ENCODE data around the gene ZNF787.

Gene ZNF787

GRCh38 chr19:56121180-56122167, at the start of gene ZNF787:
Gene ZNF787, minus strand, starts transcription at chr19:56121295. Its CDS starts 18,078 bp downstream, at chr19:56103217.
- H3K36me3 Mint-ChIP-seq, result peaks cover 11% of the 10 kb centered on the region
- H3K4me1 Mint-ChIP-seq, result peaks cover 37% of the 10 kb centered on the region
- H3K9me3 Mint-ChIP-seq, result no peaks in the 10 kb centered on the region
- peak within 1 kb of the TSS; percentile 97 for H3K4me3 Mint-ChIP-seq
- ATAC-seq, result peak; percentile 94
- H3K27me3 Mint-ChIP-seq, result no peaks in the 10 kb centered on the region
- peak within 1 kb of the TSS; percentile 97 for H3K27ac Mint-ChIP-seq

- H3K36me3 Mint-ChIP-seq, result no peaks in the 10 kb centered on the region
- H3K4me3 Mint-ChIP-seq, result no peak overlapping the region
- peaks cover 36% of the 10 kb centered on the region for H3K27me3 Mint-ChIP-seq
- H3K9me3 Mint-ChIP-seq, result no peaks in the 10 kb centered on the region
- no peak for ATAC-seq
- peaks cover 6% of the 10 kb centered on the region for H3K4me1 Mint-ChIP-seq
- no peak overlapping the region for H3K27ac Mint-ChIP-seq
Observed at GRCh38 chr19:56170261-56170660, 49.2 kb upstream of the ZNF787 start.

DNA sequence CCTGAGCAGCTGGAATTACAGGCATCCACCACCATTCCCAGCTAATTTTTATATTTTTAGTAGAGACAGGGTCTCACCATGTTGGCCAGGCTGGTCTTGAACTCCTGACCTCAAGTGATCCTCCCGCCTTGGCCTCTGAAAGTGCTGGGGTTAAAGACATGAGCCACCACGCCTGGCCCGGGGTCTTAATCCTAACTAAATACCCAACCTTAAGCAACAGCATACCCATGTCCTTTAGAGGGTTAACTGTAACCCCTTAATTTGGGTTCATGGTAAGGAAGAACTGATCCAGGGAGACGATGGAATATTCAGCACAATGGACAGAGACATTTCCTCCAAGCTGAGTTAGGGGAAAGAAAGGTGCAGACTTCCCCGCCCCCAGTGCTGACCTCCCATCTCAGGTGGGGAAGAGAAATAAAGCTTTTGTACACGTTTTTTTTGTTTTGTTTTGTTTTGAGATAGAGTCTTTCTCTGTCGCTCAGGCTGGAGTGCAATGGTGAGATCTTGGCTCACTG, 46.0 kb upstream of the ZNF787 start:
- no peaks in the 10 kb centered on the region for H3K9me3 Mint-ChIP-seq
- no peaks in the 10 kb centered on the region for H3K36me3 Mint-ChIP-seq
- no peak for ATAC-seq
- H3K4me3 Mint-ChIP-seq, result no peak overlapping the region
- H3K27me3 Mint-ChIP-seq, result peaks cover 24% of the 10 kb centered on the region
- no peak overlapping the region for H3K27ac Mint-ChIP-seq
- peaks cover 6% of the 10 kb centered on the region for H3K4me1 Mint-ChIP-seq

- peaks cover 25% of the 10 kb centered on the region for H3K36me3 Mint-ChIP-seq
- no peak overlapping the region for H3K4me3 Mint-ChIP-seq
- no peak overlapping the region for H3K27ac Mint-ChIP-seq
- peaks cover 7% of the 10 kb centered on the region for H3K9me3 Mint-ChIP-seq
- H3K27me3 Mint-ChIP-seq, result peaks cover 17% of the 10 kb centered on the region
- H3K4me1 Mint-ChIP-seq, result no peaks in the 10 kb centered on the region
- ATAC-seq, result no peak
Observed at GRCh38 chr19:56163097-56163496, 42.0 kb upstream of the ZNF787 start.

- no peaks in the 10 kb centered on the region for H3K4me1 Mint-ChIP-seq
- H3K27ac Mint-ChIP-seq, result no peak overlapping the region
- H3K27me3 Mint-ChIP-seq, result peaks cover 17% of the 10 kb centered on the region
- no peak overlapping the region for H3K4me3 Mint-ChIP-seq
- H3K36me3 Mint-ChIP-seq, result peaks cover 34% of the 10 kb centered on the region
- H3K9me3 Mint-ChIP-seq, result peaks cover 7% of the 10 kb centered on the region
- ATAC-seq, result peak; percentile 60
Observed at GRCh38 chr19:56162258-56162657, 41.2 kb upstream of the ZNF787 start.

- no peak overlapping the region for H3K27ac Mint-ChIP-seq
- H3K27me3 Mint-ChIP-seq, result peaks cover 17% of the 10 kb centered on the region
- H3K36me3 Mint-ChIP-seq, result peaks cover 40% of the 10 kb centered on the region
- no peak for ATAC-seq
- H3K9me3 Mint-ChIP-seq, result peaks cover 7% of the 10 kb centered on the region
- no peaks in the 10 kb centered on the region for H3K4me1 Mint-ChIP-seq
- no peak overlapping the region for H3K4me3 Mint-ChIP-seq
Observed at GRCh38 chr19:56161534-56161933, 40.4 kb upstream of the ZNF787 start.

- Mint-ChIP-seq H3K4me3 (no peak overlapping the region), H3K4me1 (no peaks in the 10 kb centered on the region), H3K27ac (no peak overlapping the region), H3K9me3 (peaks cover 7% of the 10 kb centered on the region), H3K27me3 (peaks cover 8% of the 10 kb centered on the region), H3K36me3 (peaks cover 52% of the 10 kb centered on the region)
- no peak for ATAC-seq
Observed at GRCh38 chr19:56159622-56160271, 38.7 kb upstream of the ZNF787 start.

GRCh38 chr19:56159009-56159559, 38.0 kb upstream of the ZNF787 start:
- Mint-ChIP-seq H3K4me3 (no peak overlapping the region), H3K4me1 (no peaks in the 10 kb centered on the region), H3K27ac (no peak overlapping the region), H3K9me3 (peaks cover 7% of the 10 kb centered on the region), H3K36me3 (peaks cover 53% of the 10 kb centered on the region), H3K27me3 (peaks cover 1% of the 10 kb centered on the region)
- no peak for ATAC-seq

- H3K4me3 Mint-ChIP-seq, result no peak overlapping the region
- H3K4me1 Mint-ChIP-seq, result no peaks in the 10 kb centered on the region
- peaks cover 7% of the 10 kb centered on the region for H3K9me3 Mint-ChIP-seq
- no peaks in the 10 kb centered on the region for H3K27me3 Mint-ChIP-seq
- H3K36me3 Mint-ChIP-seq, result peaks cover 61% of the 10 kb centered on the region
- H3K27ac Mint-ChIP-seq, result no peak overlapping the region
- ATAC-seq, result no peak
Observed at GRCh38 chr19:56158170-56158757, 37.2 kb upstream of the ZNF787 start.

DNA sequence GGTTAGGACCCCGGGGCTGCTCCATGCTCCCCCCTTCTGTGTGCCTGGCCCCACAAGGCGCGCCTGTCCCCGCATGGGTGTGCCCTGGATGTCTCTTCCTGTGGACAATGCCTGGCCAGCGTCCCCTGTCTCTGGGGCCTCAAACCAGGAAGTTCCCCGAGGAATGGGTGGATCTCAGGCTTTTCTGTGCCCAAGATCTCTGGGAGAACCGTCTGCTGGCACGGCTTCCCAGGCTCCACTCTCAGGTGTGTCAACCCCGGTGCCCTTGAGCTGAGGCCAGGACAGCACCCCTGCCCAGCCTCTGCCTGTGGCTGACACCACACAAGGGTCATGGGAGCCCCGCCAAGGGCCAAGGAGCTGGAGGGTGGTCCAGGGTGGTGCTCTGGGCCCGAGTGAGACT, 35.7 kb upstream of the ZNF787 start:
- H3K27ac Mint-ChIP-seq, result no peak overlapping the region
- ATAC-seq, result no peak
- peaks cover 62% of the 10 kb centered on the region for H3K36me3 Mint-ChIP-seq
- H3K9me3 Mint-ChIP-seq, result peaks cover 7% of the 10 kb centered on the region
- H3K4me3 Mint-ChIP-seq, result no peak overlapping the region
- no peaks in the 10 kb centered on the region for H3K27me3 Mint-ChIP-seq
- H3K4me1 Mint-ChIP-seq, result no peaks in the 10 kb centered on the region

GRCh38 chr19:56155124-56155687, 34.1 kb upstream of the ZNF787 start:
- ATAC-seq, result peak; percentile 39
- H3K27me3 Mint-ChIP-seq, result no peaks in the 10 kb centered on the region
- no peak overlapping the region for H3K27ac Mint-ChIP-seq
- H3K36me3 Mint-ChIP-seq, result peaks cover 58% of the 10 kb centered on the region
- no peaks in the 10 kb centered on the region for H3K4me1 Mint-ChIP-seq
- peaks cover 7% of the 10 kb centered on the region for H3K9me3 Mint-ChIP-seq
- H3K4me3 Mint-ChIP-seq, result no peak overlapping the region

GRCh38 chr19:56153507-56153906, 32.4 kb upstream of the ZNF787 start:
- H3K4me1 Mint-ChIP-seq, result no peaks in the 10 kb centered on the region
- H3K4me3 Mint-ChIP-seq, result no peak overlapping the region
- no peak overlapping the region for H3K27ac Mint-ChIP-seq
- ATAC-seq, result no peak
- no peaks in the 10 kb centered on the region for H3K9me3 Mint-ChIP-seq
- H3K36me3 Mint-ChIP-seq, result peaks cover 60% of the 10 kb centered on the region
- no peaks in the 10 kb centered on the region for H3K27me3 Mint-ChIP-seq

GRCh38 chr19:56152644-56153043, 31.5 kb upstream of the ZNF787 start:
- Mint-ChIP-seq H3K36me3 (peaks cover 60% of the 10 kb centered on the region), H3K4me3 (no peak overlapping the region), H3K27ac (no peak overlapping the region), H3K9me3 (no peaks in the 10 kb centered on the region), H3K27me3 (no peaks in the 10 kb centered on the region), H3K4me1 (no peaks in the 10 kb centered on the region)
- no peak for ATAC-seq

GRCh38 chr19:56150358-56150757, 29.3 kb upstream of the ZNF787 start:
- H3K9me3 Mint-ChIP-seq, result no peaks in the 10 kb centered on the region
- no peak overlapping the region for H3K4me3 Mint-ChIP-seq
- H3K36me3 Mint-ChIP-seq, result peaks cover 49% of the 10 kb centered on the region
- H3K27me3 Mint-ChIP-seq, result no peaks in the 10 kb centered on the region
- H3K27ac Mint-ChIP-seq, result no peak overlapping the region
- ATAC-seq, result no peak
- H3K4me1 Mint-ChIP-seq, result no peaks in the 10 kb centered on the region

DNA sequence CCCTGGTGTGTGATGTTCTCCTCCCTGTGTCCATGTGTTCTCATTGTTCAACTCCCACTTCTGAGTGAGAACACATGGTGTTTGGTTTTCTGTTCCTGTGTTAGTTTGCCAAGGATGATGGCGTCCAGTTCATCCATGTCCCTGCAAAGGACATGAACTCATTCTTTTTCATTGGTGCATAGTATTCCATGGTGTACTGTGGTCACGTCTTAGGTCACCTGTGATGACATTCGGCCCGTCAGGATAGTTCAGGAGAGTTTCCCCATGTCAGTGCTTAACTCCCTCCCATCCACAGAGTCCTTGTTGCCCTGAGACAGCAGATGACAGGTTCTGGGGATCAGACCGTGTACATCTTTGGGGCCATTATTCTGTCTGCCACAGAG, 28.6 kb upstream of the ZNF787 start:
- Mint-ChIP-seq H3K9me3 (no peaks in the 10 kb centered on the region), H3K27me3 (no peaks in the 10 kb centered on the region), H3K4me1 (peaks cover 4% of the 10 kb centered on the region), H3K27ac (no peak overlapping the region), H3K4me3 (no peak overlapping the region), H3K36me3 (peaks cover 44% of the 10 kb centered on the region)
- ATAC-seq, result no peak

Measured in stimulated activated memory B cell treated with anti-CD40 and anti-IgM and Interleukin-4, amounts not matched to agents 10 μg/mL and 1 μg/mL and 100 μg/mL, for 72 hours (primary cell).